Neural cell (in vitro differentiated cells): ENCODE measurements around the gene COL20A1. TPM values are rescaled to one million over a fixed set of nuclear protein-coding genes. Genes with fewer than 3 reads are reported as not detected.

ENCODE experiments used
- H2AFZ ChIP-seq: fragments of 200-600, 300-800 bp; sonication (generic), shearing (Covaris generic); 2 replicates; pipeline ENCODE4 v1.6.0; 2014; ENCODE audit warnings: low read depth, mild to moderate bottlenecking, antibody characterized with exemption, low read length, moderate library complexity
- H3F3A ChIP-seq: fragments of 200-600 bp; shearing (Covaris generic); 2 replicates; pipeline ENCODE4 v1.6.1; 2016; ENCODE audit warnings: mild to moderate bottlenecking, moderate library complexity, mixed read lengths, antibody characterized with exemption, low read length; ENCODE audit not compliant: insufficient read depth, poor library complexity, severe bottlenecking
- H3K27ac ChIP-seq: fragments of 200-600, 300-800 bp; sonication (generic), shearing (Covaris generic); 2 replicates; pipeline ENCODE4 v1.5.1; 2014; ENCODE audit warnings: mild to moderate bottlenecking, low read length, moderate library complexity
- H3K27me3 ChIP-seq: fragments of 300-800, 200-600 bp; sonication (generic), shearing (Covaris generic); 2 replicates; pipeline ENCODE4 v1.6.0; 2014; ENCODE audit warnings: mild to moderate bottlenecking, low read depth, low read length, moderate library complexity; ENCODE audit not compliant: insufficient read depth
- H3K36me3 ChIP-seq: fragments of 300-800, 200-600 bp; sonication (generic), shearing (Covaris generic); 2 replicates; pipeline ENCODE4 v1.5.1; 2014; ENCODE audit warnings: mild to moderate bottlenecking, antibody characterized with exemption, low read length, moderate library complexity; ENCODE audit not compliant: insufficient read depth
- H3K4me2 ChIP-seq: fragments of 300-800, 200-600 bp; sonication (generic), shearing (Covaris generic); 2 replicates; pipeline ENCODE4 v1.6.0; 2014; ENCODE audit warnings: mild to moderate bottlenecking, low read length
- H3K4me3 ChIP-seq: fragments of 300-800, 200-600 bp; sonication (generic), shearing (Covaris generic); 2 replicates; pipeline ENCODE4 v1.5.1; 2014; ENCODE audit warnings: mild to moderate bottlenecking, low read length, moderate library complexity
- H3K79me2 ChIP-seq: fragments of 200-600 bp; shearing (Covaris generic); replicated peaks from 2 replicates; pipeline ENCODE4 v1.6.0; 2014; ENCODE audit warnings: mild to moderate bottlenecking, low read length, moderate library complexity; ENCODE audit not compliant: insufficient read depth
- H3K9ac ChIP-seq: fragments of 300-800, 200-600 bp; sonication (generic), shearing (Covaris generic); 2 replicates; pipeline ENCODE4 v1.6.1; 2016; ENCODE audit warnings: mild to moderate bottlenecking, low read length, mixed read lengths
- H3K9me2 ChIP-seq: fragments of 200-600 bp; shearing (Covaris generic); 2 replicates; pipeline ENCODE4 v1.6.1; 2016; ENCODE audit warnings: mild to moderate bottlenecking, low read length, mixed read lengths; ENCODE audit not compliant: insufficient read depth
- H3K9me3 ChIP-seq: fragments of 200-600, 300-800 bp; sonication (generic), shearing (Covaris generic); 2 replicates; pipeline ENCODE4 v1.6.1; 2016; ENCODE audit warnings: mild to moderate bottlenecking, mixed run types, low read length, moderate library complexity, mixed read lengths
- H4K20me1 ChIP-seq: fragments of 200-600 bp; shearing (Covaris generic); 2 replicates; pipeline ENCODE4 v1.6.1; 2016; ENCODE audit warnings: mild to moderate bottlenecking, mixed run types; ENCODE audit not compliant: insufficient read depth
- CTCF ChIP-seq: fragments of 450-650 bp; IDR thresholded peaks from 2 replicates; pipeline ENCODE4 v1.5.1; 2014; ENCODE audit warnings: antibody characterized with exemption, mild to moderate bottlenecking, moderate library complexity; ENCODE audit not compliant: poor library complexity, severe bottlenecking
- EP300 ChIP-seq: fragments of 450-650 bp; conservative IDR thresholded peaks from 2 replicates; pipeline ENCODE4 v1.6.1; 2014; ENCODE audit warnings: antibody characterized with exemption, mild to moderate bottlenecking, moderate library complexity; ENCODE audit not compliant: poor library complexity, severe bottlenecking
- EZH2 ChIP-seq: fragments of 200-600, 300-800 bp; shearing (Covaris generic), sonication (generic); IDR thresholded peaks from 2 replicates; pipeline ENCODE4 v1.6.1; 2014; ENCODE audit warnings: antibody characterized with exemption, low read length, borderline replicate concordance, mild to moderate bottlenecking; ENCODE audit not compliant: insufficient read depth, poor library complexity, severe bottlenecking
- MXI1 ChIP-seq: fragments of 450-650 bp; conservative IDR thresholded peaks from 2 replicates; pipeline ENCODE4 v1.6.1; 2014; ENCODE audit warnings: antibody characterized with exemption, mild to moderate bottlenecking; ENCODE audit not compliant: poor library complexity, severe bottlenecking
- POLR2AphosphoS5 ChIP-seq: IDR thresholded peaks from 2 replicates; pipeline ENCODE4 v1.6.1; 2012
- RAD21 ChIP-seq: fragments of 450-650 bp; conservative IDR thresholded peaks from 2 replicates; pipeline ENCODE4 v1.6.1; 2014; ENCODE audit warnings: antibody characterized with exemption, mild to moderate bottlenecking, moderate library complexity
- REST ChIP-seq: IDR thresholded peaks from 2 replicates; pipeline ENCODE4 v1.6.1; 2012; ENCODE audit warnings: borderline replicate concordance
- SMC3 ChIP-seq: fragments of 450-650 bp; conservative IDR thresholded peaks from 2 replicates; pipeline ENCODE4 v1.6.1; 2014; ENCODE audit warnings: antibody characterized with exemption, mild to moderate bottlenecking, moderate library complexity; ENCODE audit not compliant: poor library complexity
- TAF1 ChIP-seq: IDR thresholded peaks from 2 replicates; pipeline ENCODE4 v1.6.1; 2012; ENCODE audit warnings: low read depth
- polyA plus RNA-seq: library from polyadenylated mRNA; depleted of rRNA; stranded (reverse); fragments of >200 nt; gene quantifications from 2 replicates; pipeline ENCODE4 v1.2.3, GENCODE V29; 2014

COL20A1 gene
- polyA plus RNA-seq, 1 donor from 2014 or later = 1.1 TPM

GRCh38 chr20:63273059-63273579 is 19.9 kb upstream of the COL20A1 start:
- H3F3A ChIP-seq = no peaks in the 10 kb centered on the region
- H3K9ac ChIP-seq = peak overlapping the region; percentile 76
- no peak overlapping the region for H3K27ac ChIP-seq
- H3K4me3 ChIP-seq = peak overlapping the region; percentile 91
- no peaks in the 10 kb centered on the region for H3K9me2 ChIP-seq
- H3K36me3 ChIP-seq = no peaks in the 10 kb centered on the region
- no peaks in the 10 kb centered on the region for H3K27me3 ChIP-seq
- H3K79me2 ChIP-seq = peaks cover 30% of the 10 kb centered on the region
- peak overlapping the region; percentile 80 for H3K4me2 ChIP-seq
- H4K20me1 ChIP-seq = no peaks in the 10 kb centered on the region
- H2AFZ ChIP-seq = no peak overlapping the region
- no peaks in the 10 kb centered on the region for H3K9me3 ChIP-seq
- TF ChIP-seq SMC3 (no peak), MXI1 (no peak), EZH2 (no peak), CTCF (no peak), POLR2AphosphoS5 (no peak), REST (no peak), RAD21 (no peak)

- Histone ChIP-seq H3F3A (no peaks in the 10 kb centered on the region), H3K36me3 (no peaks in the 10 kb centered on the region), H3K9me3 (no peaks in the 10 kb centered on the region), H3K4me2 (peak overlapping the region; percentile 80), H3K4me3 (peak overlapping the region; percentile 91), H2AFZ (no peak overlapping the region), H3K27ac (no peak overlapping the region), H3K27me3 (no peaks in the 10 kb centered on the region), H3K79me2 (peaks cover 30% of the 10 kb centered on the region), H3K9ac (peak overlapping the region; percentile 76), H4K20me1 (no peaks in the 10 kb centered on the region), H3K9me2 (no peaks in the 10 kb centered on the region)
- no peak for TF ChIP-seq SMC3
- no peak for TF ChIP-seq RAD21
- no peak for TF ChIP-seq REST
- TF ChIP-seq MXI1 = no peak
- no peak for TF ChIP-seq TAF1
- no peak for TF ChIP-seq EP300
Measured at GRCh38 chr20:63273635-63274380, 19.2 kb upstream of the COL20A1 start.
